ENCODE measurements around the gene PIAS3.
"Not testable (repeated sequence)": the region's sequence is repeated elsewhere in the genome, so short reads cannot be mapped to it uniquely, and the experiment has no call there.

The PIAS3 gene

DNA sequence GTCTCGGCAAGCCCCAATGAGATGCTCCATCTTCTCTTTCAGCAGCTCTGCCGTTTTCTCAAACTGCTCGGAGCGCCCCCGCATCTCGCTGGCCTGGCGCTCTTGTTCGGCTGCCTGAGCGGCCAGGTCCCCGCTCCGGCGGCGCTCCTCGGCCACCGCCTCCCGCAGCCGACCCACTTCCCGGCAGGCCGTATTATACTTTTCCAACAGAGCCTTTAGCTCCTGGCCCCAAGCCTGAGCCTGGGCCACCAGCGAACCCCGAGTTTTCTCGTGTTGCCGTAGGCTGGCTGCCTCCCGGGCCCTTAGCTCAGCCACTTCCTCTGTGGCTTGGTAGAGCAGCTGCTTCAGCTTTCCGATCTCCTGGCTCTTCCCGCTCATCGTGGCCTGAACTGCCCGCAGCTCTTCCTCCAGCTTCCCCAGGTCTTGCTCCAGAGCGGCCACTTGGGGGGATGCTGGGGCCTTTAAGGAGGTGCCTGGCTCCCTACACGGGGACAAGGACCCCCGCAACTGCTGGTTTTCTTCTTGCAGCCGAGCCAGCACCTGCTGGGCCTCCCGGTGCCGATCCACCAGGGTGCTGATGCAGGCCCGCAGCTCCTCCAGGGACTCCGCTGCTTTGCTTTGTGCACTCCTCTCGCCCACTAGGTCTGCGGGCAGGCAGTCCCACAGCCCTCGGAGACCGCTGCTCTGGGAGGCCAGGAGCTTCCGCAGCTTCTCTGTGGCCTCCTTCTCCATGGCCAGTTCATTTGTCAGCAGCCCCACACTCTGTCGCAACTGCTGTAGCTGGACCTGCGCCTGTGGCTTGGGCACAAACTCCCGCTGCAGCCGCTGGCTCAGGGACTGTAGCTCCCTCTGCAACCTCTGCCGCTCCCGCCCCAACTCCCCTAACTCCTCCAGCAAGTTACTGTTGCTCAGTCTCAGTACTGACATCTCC is 13.4 kb upstream of the PIAS3 start:
- DNase-seq, result peak; percentile 35

DNA sequence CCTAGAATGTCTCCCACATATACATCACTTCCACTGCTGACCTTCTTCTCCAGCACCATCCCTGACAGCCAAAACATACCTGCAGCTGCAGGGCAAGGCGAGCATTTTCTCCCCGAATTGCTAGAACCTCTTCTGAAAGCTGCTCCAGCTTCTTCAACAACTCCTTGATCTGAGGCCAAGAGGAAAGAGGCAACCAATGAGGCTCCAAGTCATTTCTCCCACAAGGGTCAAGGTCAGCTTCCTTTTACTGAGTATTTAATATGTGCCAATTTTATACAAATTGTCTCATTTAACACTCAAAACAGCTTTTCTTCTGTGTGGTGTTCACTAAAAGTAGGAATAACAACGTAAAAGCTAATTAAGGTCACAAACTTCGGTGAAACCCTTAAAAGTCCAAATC is 9.4 kb upstream of the PIAS3 start:
- DNase-seq, result no peak

DNA sequence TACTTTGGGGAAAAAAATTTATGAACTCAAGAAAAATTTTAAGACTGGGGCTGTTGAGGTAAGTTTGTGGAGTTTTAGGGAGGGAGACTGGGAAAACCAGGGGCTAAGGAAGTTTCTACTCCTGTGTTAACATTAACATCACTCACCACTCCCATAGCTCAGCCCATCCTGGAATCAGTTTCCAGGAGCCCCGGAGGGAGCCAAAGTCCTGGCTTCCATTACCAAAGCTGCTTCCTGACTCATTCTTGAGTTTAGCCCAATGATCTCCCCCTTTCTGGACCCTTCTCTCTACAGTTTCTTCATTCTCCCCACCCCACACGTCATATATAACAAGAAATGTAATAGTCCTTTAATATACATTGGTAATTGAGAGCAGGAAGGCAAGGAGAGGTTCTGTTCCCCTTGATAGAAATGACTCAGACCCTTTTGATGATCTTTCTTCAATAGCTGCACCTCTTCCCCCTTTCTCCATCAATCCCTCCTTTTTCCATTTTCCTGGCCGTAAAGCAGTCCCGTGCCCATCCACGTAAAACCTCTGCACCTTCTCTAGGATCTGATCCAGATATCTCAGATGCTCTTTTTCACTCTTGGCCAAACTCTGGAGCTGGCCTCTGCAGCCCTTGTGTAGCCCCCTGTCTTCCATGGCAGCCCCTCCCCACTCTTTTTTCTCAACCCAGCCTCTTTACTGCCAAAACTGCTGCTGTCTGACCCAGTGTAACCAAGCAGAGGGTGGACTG is 4.6 kb upstream of the PIAS3 start:
- no peak for DNase-seq

DNA sequence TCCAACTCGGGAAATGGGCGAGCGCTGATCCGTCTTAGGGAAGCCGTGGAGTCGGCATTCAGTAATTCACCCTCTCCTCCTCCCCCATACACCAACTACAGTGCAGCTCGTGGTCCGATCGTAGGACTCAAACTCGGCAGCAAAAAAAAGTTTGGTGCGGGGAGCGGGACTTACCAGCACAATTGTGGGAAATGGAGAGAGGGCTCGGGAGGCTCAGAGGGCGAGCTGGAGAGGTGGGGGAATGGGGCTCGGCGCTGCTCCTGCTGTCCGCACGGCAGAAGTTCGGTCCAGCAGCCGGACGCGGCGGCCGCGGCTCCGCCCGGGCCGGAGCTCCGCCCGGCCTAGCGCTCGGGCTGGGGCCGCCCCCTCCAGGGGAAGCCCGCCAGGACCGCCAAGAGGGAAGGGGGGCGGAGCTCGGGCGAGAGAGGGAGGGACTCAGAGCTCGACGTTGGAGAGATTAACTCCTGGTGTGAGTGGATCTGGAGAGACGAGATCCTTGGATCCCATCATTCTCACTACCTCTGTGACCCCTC is 676 bp upstream of the PIAS3 start:
- DNase-seq, result peak; percentile 81

DNA sequence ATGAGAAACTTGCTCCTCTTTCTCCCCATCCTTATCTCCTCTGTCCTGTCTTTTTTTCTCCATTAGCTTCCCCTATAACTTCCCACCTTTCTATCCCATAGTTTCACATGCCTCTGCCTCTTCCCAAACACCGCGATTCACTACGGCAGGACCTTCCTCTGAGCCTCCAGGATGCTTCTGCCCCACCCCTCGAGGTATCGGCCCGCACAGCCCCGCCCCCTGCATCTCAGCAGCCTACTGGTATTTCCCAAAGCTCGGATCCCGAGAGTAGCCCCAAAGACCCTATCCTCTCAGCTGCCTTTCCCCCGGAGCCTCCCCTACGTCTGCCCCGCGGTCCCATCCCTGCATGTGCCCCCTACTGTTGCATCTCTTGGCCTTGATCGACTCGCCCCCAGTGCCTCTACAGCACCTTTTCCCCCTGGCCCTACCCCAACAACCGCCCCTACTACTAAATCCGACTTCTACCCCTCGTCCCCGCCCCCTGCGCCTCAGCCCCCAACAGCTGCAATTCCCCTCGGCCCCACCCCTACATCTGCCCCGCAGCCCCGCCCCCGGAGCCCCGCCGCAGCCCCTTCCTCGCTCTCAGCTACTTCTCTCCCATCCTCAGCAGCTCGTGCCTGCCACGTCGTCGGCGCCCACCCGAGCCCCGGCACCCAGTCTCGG is 512 bp downstream of the PIAS3 start:
- DNase-seq, result peak; percentile 54

DNA sequence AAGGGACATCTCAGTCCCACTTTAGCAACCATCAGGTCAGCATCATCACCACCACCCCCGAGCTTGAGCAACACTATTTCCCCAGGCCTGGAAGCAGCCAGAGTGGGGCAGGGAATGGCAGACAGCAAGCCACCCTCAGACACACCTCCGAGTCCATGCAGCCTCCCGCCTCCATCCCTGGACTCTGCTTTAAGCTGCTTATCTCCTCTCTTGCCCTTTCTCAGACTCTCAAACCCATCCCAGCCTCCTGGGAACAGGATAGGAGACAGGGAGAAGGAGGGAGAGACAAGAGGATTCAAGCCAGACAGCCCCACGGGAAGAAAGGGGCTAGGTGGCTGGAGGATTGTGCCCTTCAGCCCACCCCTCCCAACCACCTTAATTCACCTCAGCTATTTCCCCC is 1.7 kb downstream of the PIAS3 start:
- no peak for DNase-seq

DNA sequence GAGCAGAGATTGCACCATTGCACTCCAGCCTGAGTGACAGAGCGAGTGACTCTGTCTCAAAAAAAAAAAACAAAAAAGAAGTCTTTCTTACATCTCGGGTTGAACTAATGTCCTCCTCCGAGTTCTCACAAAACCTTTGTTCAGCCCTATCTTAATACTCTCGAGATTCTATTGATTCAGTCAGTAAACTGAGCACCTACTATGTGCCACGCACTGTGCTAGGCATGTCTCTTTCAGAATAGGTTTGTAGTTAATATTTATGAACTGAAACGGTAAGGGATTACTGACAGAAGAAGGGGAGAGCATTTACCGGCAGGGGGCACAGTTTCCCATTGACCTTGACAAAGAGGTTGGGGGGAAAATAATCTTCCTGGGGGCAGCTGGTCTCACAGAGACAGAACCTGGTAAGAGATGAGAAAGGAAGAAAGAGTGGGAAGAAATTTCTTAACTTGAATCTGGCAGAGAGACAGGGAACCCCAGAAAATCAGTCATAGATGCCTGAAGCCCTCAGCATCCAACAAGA is 3.4 kb downstream of the PIAS3 start:
- no peak for DNase-seq

DNA sequence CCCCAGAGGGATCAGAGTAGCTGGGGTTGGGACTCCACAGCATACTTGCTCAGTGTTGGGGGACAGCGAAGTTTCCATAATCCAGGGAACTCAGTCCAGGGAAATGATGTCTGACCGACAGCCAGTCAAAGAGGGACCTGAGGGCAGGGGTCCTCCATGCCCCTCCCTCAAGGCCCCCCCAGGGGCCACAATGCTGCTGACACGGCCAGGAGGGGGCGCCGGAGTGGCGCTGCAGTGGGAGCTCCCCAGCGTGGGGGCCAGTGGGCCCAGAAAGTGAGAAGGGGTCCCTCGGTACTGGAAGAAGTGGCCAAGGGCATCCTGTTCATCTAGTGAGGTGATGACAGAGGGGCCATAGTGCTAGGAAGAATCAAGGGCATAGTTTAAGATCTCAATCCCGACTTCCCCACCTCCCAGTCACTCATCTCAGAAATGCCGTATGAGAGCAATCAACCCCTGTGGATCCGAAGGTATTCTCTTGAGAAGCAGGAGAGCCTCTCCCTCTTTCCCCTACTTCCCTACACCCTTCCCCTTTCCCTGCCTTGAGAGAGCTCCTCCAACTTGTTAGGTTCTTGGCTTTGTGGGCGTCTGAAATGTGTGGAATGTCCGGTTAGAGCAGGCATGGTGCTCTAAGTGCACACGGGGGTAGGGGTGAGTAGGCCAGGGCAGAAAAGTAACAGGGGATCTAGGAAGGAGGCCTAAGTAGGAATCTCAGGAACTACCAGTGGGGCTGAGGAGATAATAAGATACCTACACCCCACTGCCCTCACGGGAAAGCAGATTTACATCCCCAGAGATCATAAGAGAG is 9.3 kb downstream of the PIAS3 start:
- no peak for DNase-seq

DNA sequence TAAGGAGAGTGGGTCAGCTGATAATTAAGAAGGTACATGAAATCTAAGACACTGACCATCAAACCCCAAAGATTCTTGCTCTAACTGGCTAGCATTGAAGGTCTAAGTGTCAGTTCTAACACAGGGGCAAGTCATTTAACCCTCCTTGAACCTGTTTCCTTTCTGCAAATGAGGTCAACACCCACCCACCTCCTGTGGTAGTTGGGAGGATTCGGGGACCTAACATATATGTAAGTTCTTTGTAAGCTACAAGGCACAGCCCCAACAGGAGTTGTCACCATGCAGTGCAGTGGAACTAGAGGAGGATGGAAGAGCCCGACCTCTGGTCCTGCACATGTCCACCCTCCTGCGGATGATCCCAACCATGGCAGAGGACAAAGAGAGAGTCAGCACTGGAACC is 11.1 kb downstream of the PIAS3 start:
- DNase-seq, result no peak

DNA sequence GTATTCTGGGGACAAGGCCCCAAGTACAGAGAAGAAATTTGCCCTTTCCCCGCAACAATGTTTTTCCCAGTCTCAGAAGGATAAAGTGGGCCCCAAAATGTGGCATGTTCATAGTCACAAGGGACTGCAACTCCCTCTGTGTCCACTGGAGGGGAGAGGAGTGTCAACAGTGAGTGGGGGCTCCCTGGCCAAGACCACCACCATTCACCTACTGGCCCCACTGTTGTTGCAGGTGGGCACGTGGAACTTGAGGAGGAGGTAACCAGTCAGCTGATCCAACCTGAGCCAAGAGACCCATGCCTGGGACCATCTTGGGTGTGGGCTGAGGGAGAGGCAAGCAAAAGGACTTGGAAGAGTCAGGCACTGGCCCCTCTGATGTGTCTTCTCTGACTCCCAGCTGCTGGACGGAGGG is 12.7 kb downstream of the PIAS3 start:
- DNase-seq, result peak; percentile 41

DNA sequence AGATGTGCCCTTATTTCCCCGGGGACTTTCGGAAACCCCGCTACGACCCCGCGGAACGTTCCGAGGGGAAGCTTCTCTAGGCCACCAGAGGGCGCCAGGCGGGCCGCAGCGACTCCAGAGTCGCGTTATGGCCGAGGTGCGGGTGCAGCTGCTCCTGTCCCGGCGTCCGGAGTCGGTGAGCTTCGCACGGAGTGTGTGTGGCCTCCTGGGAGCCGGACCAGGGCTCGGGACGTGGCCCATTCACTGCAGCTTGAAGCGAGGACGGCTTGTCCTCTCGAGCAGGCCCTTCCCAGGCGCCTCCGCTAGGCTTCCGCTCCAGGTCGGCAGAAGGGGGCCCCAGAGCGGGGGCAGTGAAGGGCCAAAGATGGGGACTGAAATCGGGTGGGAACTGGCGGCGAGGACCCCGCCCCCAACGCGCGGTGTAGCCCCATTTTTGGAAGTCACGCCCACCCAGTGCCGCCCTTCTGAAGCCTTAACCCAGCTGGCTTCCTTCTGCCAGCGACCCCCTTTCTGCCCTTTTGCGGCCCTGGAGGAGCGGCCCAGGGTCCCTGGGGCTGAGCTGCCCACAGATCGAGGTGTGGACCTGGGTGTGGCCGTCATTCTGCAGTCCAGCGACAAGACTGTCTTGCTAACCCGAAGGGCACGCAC is 13.2 kb downstream of the PIAS3 start, which contains the start of gene NUDT17:
TSS of gene NUDT17 (plus strand) at position 117 of the 648 bp plus-strand sequence. CDS start at position 128, 11 bp downstream.
- peak; percentile 81 for DNase-seq

DNA sequence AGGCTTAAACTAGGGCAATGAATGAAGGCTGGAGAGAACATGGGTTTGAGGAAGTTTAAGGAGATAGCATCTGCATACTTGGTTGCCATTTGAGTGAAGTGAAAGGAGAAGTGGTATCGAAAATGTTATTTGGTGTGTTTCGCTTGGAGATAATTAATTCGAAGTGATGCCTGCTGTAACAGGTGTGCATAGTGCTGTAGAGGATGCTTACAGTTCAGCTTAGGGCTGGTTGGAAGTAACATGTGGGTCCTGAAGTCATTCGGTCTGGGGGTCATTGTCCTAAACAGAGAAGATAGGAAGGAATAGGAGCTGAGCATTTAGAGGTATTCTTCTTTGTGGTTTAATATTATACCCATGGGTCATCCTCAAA is 13.8 kb downstream of the PIAS3 start:
- no peak for DNase-seq

DNA sequence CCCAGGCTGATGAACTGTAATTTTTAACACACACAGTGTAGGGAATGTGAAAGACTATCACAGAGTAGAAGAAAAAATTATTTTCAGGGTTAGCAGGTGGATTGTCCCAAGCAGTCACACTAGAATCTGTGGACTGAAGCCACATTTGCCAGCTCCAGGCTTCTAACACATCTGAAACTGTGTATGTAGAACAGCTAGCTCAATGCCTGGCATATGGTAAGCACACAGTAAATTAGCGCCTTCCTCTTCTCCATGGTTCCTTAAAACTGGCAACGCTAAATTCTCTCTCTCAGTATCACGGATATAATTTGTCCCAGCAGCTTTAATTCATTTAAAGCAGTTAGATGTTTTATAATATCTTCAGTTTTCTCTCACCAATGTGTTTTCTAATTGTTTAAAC is 15.8 kb downstream of the PIAS3 start:
- DNase-seq, result no peak

DNA sequence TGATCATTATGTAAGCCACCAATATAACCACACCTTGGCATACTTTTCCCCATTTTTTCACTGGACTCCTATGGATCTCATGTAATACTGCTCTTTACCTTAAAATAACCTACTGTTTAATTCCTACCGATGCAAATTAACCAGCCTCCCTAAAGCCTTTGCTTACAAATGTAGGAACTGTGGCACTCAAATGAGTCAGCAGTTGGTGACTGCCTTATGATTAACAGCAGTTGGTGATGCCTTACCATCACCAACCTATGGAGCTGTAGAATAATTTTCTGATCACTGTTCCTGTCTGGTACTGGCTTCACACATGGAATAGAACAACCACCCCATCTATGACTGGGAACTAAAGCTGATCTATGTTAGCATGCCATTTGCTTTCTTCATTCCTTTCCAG is 21.2 kb downstream of the PIAS3 start:
- no peak for DNase-seq

DNA sequence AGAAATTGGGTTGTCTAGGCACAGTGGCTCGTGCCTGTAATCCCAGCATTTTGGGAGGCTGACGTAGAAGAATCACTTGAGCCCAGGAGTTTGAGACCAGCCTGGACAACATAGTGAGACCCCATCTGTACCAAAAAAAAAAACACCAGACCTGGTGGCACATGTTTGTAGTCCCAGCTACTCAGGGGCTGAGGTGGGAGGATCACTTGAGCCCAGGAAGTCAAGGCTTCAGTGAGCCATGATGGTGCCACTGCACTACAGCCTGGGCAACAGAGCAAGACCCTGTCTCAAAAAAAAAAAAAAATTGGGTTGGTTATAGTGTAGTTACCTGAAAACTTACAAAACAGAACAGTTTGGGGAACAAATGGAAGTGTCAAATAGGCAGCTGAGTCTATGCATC is 28.1 kb downstream of the PIAS3 start:
- DNase-seq, result not testable (repeated sequence)

DNA sequence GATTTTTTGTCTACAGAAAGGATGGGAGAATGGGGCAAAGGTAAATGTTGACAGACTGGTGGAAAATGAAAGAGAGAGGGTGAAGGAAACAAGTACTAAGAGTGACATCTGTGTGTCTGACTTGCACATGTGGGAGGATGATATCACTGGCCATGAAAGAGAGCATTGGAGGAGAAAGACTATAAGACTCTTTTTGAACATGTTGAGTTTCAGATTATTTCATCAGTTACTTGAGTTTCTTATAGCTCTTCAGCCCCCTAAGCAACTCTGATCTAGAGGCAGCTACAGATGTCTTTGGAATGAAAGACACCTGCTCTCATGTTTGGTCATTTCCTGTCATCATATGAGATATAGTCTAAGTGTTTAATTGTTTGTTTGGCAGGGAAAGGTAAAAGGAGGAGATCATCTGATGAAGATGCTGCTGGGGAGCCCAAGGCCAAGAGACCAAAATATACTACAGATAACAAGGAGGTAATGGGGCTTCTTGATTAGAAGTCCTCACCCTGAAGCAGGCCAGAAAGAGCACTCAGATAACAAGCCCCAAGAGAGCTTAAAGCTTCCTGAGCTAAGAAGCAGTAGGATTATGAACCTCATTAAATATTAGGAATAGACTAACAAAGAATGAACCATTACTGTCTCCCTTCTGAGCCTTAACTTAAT is 30.4 kb downstream of the PIAS3 start:
- DNase-seq, result peak; percentile 41

DNA sequence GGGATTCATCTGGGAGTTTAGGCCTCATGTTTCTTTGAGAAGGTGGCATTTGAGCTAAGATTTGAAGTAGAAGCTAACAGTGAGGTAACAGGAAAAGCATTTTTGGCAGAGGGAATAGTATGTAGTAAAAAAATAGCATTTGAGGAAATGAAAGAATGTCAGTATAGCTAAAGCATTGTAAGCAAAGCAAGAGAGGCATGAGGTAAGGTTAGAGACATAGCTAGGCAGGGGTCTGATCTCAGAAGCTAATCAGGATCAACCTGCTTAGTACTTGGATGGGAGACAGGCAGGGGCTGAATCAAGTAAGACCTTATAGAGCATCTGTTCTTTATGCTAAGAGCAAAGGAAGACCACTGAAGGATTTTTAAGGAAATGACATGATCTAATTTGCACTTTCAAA is 30.9 kb downstream of the PIAS3 start:
- DNase-seq, result no peak

DNA sequence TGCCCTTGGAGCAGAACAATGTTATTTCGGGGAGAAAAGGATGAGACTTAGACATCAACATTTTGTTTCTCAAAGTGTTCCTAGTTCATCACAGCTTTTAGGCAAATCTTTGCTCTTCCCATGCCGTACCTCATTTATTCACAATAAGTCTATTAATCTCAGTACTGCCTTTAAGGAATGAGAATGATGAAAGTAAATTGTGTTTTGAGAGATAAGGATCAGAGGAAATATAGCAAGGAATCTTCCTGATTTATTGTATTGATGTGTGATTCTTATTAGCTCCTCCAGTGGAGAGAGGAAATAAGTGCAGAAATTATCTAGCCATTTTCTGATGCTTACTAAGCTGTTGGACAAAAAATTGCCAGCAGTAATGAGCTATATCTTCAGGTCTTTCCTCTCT is 32.9 kb downstream of the PIAS3 start:
- DNase-seq, result no peak

DNA sequence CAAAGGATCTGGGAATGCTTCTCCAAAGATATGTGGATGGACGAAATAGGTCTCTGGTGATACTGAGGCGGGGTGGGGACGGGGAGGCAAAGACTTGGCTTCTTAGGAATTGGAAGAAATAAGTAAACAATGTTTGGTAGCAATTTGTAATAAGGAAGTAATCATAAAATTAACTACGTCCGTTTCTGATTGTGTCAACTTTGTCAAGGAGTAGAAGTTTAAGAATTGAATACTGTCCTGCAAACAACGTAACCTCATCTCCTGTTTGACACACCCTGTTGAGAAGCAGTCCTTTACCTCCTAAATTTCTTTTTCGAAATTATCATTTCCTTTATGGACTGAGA is 34.4 kb downstream of the PIAS3 start:
- DNase-seq, result no peak

DNA sequence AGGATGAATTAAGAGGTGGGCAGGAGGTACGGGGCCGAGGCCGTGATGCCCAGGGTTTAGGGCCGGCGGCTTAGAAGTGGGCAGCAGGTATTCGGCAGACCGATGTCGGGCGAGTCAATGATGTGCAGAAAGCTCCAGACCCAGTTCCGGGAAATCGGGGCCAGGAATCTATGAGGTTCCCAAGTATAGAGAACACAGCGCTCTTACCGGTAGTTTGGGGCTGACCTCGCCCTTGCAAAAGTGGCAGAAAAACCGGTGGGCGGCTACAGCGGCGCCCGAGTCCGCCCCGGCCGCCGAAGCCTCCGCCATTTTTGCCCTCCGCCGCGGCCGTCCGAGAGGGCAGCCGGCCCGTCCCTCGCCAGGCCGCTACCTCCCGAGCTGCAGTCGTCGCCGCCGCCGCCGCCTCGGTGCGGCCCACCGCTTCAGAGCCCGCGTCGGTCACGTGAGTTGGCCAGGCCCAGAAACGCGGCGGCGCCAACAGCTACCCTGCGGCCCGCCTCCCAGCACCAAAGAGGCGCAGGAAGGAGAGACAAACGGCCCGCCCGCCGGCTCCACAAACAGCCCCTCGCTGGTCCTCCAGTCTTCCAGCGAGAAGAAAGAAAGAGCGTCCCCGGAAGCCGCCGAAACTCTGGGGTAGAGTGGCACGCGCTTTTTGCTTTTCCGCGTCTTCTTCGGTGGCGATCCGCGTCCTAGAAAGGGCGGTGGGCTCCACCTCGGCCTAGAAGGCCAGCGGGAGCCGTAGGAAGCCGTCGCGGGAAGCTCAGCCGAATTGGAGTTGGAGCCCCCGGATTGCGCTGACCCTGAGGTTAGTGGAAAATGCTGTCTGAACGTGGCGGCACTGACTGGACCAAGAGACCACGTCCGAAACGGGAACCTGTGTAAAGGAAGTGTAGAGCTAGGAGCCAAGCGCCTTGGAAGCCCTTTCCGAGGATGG is 35.0 kb downstream of the PIAS3 start, which contains the start of the genes POLR3C and RNF115:
TSS of gene POLR3C (plus strand) at position 636 of the 934 bp plus-strand sequence. CDS start 1,577 bp downstream, outside the sequence.
TSS of gene RNF115 (minus strand) at position 531 of the 934 bp plus-strand sequence. CDS start at position 309, 222 bp downstream.
- DNase-seq, result peak; percentile 84

All from stimulated activated CD4-positive, alpha-beta T cell treated with anti-CD3 and anti-CD28 coated beads, Interleukin-4, amount 100 ng/mL, for 24 hours (primary cell).